Activated CD8-positive, alpha-beta memory T cell treated with anti-CD3 and anti-CD28 coated beads, Interleukin-2, amount 50 U/mL, for 1 hour (primary cell): ENCODE measurements around the gene EDEM1.
"Not testable (repeated sequence)": the region's sequence is repeated elsewhere in the genome, so short reads cannot be mapped to it uniquely, and the experiment has no call there.

Source experiments
- DNase-seq: peaks from one replicate; pipeline ENCODE4 v3.0.0-alpha.2; 2020; ENCODE audit errors: extremely low read depth

The EDEM1 gene

DNA sequence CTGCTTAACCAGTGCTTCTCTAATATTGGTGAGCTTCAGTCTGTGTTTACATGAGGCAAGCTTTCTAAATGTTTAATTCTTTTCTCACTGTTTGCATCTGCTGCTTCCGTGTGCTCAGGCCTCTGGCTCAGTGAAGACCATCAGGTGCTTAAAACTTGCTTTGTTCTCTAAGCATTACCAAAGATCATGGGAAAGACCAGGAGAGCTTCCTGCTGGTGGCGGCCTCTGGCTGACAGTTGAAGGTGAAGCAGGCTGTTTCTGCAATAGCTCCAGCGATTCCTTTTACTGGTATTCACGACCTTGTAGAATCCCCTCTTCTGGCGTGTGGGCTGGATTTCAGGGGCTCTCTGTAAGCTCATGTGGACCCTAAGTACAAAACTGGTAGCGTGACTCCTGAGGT is 45.1 kb downstream of the EDEM1 start:
- DNase-seq, result no peak

- DNase-seq, result no peak
Measured at GRCh38 chr3:5233026-5233425, 45.5 kb downstream of the EDEM1 start.

DNA sequence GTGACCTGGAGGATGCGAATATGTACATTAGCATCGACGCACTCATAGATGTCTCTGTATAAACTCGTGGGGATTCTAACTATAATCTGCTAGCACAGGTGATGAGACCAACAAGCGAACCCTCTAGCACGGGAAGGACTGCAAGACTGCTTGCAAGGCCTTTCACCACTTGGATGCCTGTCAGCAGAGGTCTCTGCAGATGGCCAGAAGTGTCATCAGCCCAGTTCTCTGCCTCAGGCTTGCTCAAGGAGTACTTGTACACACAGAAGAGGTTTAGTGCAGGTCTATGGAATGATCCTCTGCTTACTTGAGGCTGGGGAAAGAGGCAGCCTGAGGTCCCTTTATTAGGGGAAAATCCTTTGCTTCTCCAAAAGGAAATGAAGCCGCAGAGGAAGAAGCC is 48.1 kb downstream of the EDEM1 start:
- DNase-seq, result no peak

- DNase-seq, result no peak
Measured at GRCh38 chr3:5238545-5238944, 51.0 kb downstream of the EDEM1 start.

GRCh38 chr3:5239602-5240001 is 52.1 kb downstream of the EDEM1 start:
- DNase-seq, result no peak

GRCh38 chr3:5240740-5241139 is 53.2 kb downstream of the EDEM1 start:
- no peak for DNase-seq

DNA sequence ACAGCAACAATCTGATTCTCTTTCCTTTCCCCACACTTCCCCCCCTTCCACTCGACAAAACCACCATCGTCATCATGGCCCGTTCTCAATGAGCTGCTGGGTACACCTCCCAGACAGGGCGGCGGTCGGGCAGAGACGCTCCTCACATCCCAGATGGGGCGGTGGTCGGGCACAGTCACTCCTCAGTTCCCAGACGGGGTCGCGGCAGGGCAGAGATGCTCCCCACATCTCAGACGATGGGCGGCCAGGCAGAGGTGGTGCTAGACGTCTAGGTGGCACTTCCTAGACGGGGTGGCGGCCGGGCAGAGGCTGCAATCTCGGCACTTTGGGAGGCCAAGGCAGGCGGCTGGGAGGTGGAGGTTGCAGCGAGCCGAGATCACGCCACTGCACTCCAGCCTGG is 55.3 kb downstream of the EDEM1 start:
- not testable (repeated sequence) for DNase-seq

DNA sequence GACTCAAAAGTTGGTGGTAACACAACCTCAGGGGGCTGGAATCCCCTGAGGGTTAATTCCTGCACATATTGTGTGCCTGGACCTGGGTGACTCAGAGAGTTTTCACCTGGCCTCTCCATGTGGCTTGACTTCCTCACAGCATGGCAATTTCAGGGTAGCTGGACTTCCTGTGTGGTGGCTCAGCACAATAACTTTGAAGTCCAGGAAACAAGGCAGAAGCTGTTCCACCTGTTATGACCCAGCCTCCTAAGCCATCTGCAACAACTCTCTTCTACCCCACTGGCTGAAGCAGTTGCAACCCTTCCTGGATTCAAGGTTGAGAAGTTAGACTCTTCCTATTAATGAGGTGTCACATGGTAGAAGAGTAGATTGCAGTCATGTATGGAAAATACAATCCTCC is 58.4 kb downstream of the EDEM1 start:
- no peak for DNase-seq

- DNase-seq, result no peak
Measured at GRCh38 chr3:5248822-5249221, 61.3 kb downstream of the EDEM1 start.

DNA sequence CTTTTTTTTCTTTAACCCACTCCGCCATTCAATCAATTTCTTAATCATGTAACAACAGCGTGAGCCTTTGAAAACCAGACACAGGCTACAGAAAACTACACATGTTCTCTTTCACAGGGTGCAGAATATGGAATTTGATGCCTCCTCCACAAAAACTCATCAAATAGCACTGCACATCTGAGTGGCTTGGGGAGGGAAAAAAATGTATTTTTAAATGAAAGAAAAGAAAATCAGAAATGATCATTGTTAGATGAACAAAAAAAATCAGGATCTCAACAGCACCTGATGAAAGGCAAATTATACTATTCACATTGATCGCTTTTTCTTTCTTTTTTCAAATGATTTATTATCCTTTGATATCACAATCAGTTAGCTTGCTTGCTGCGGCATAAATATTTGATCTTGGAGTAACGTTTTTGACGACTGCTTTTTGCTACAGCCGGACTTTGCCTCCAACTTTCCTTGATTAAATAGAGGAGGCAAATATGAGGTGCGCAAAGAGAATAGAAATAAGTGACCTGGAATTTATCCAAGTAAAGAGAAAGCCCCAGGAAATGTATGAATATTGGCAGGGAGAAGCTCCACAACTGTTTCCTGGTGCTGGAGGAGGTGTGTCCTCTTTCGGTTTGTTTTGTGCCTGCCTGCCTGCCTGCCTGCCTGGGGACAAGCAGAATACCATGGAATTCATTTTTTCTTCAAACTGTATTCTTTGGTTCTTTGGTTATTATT is 63.1 kb downstream of the EDEM1 start:
- no peak for DNase-seq

DNA sequence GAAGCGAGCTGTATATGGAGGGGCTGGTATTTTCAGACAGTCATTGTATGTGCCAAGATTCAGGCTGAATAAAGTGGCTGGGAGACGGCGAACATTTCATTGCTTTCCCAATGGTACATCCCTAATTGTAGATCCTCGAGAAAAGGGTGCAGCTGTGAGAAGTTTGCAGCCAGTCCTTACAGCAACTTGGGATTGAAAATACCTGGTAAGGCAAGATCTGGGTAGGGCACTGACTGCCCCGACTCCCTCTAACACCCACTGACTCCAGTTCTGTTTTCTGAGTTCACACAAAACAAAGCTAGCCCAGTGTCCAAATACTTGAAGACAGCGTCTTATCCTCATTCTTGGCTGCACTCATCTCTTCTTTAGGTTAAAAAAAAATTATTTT is 63.7 kb downstream of the EDEM1 start:
- DNase-seq, result no peak

DNA sequence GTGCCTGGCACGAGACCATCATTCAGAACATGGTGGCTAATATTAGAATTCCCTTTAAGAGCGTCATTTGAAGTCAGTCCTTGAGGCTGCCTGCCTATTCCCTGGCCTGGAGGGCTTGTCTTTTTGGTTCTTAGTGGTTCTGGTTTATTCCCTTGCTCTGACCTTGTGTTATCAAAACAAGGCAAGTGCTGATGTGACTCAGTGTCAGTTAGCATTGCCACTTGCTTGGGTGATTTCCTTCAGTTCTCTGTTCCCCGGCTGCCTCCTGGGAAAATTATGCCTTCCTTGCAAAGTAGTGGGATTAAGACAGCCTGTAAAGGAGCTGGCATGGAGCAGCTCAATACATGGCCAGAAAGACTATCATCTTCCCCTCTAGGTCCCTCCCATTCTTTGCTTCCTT is 64.6 kb downstream of the EDEM1 start:
- DNase-seq, result no peak

DNA sequence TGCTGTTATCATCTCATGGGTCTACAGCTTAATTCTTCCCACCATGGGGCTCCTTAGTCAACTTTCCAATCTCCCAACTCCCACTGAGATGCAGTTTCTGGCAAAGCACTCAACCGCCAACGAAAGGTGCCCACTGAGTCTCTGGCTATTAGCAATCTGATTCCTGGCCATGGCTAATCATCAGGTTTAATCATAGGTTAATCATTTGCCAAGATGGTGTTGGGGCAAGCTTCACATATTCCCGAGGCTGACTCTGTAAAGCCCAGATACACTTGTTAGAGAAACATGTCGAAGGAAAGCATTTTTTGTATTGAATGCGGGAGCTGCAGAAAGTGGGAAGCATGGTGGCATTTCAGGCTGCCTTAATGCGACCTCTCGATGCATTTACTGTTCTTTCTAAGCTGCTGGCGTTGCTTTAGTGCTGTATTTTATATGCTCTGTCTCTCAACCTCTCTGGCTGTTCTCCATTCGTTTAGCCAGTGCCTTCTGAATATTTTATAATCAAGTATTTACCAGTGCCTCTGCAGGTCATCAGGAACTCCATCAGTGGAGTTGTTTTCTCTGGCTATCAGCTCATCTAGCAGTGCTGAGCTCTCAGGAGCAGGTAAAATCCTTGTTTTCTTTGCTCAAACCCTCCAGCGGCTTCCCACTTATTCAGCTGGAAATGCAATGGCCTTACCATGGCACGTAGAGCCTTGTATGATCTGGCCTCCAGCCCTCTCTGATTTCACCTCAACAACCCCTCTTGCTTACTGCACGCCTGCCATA is 67.0 kb downstream of the EDEM1 start:
- no peak for DNase-seq

- no peak for DNase-seq
Measured at GRCh38 chr3:5255404-5256344, 68.2 kb downstream of the EDEM1 start.

DNA sequence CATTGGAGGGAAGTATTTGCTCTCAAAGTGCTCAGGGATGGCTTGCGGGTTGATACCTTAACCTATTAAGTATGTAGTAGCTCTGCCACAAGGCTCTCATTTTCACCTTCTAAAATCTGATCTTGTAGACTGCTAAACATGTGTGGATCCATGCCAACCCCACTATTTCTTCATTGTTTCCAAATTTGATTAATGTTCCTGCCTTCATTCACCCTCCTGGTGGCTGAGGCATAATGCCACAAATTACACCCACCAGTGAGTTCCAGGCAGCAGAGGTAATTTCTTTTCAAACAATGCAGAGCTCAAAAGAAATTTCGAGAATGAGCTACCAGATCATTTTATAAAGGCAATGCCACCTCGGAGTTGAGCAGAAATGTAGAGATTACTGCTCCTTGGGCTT is 71.0 kb downstream of the EDEM1 start:
- DNase-seq, result no peak

- DNase-seq, result no peak
Measured at GRCh38 chr3:5260992-5261501, 73.5 kb downstream of the EDEM1 start.

DNA sequence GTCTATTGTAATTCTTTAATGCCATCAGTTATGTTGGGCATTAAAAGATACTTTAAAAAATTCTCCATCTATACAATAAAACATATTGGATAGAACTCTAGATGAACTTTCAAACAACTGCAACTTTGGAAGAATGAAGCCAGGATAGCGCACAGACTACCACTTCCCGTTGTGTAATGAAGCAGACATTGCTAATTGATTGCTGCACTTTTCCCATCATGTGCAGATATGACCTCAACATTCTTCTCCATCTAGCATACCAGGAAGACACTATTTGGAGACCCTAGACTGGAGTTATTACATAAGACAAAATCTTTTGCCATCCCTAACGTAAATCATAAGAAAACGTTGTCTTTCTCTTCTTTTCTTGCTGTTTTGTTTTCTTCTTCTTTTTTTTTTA is 75.0 kb downstream of the EDEM1 start:
- DNase-seq, result no peak

DNA sequence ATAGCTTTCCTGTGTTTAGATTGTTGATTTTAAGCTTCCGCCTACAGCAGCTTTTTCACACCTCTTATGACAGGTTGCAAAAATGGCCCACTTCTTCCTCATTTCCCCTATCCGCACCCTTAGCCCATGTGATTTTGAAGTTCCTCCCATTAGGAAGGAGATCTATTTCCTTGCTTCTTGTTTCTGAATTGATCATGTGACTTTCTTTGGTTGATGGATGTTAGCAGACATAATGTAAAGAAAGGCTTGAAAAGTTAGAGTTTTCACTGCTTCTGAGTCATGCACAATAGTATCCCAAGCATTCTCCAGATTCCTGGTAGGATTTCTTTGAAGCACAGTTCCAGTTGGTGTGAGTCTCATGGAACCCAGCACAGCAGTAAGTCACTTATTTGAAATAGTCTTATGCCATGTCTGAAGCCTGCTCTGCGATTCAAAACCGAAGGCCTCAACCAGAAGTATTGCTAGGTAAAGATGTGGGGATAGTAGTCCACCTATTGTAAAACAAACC is 76.6 kb downstream of the EDEM1 start:
- DNase-seq, result no peak

- DNase-seq, result no peak
Measured at GRCh38 chr3:5264896-5265770, 77.6 kb downstream of the EDEM1 start.

DNA sequence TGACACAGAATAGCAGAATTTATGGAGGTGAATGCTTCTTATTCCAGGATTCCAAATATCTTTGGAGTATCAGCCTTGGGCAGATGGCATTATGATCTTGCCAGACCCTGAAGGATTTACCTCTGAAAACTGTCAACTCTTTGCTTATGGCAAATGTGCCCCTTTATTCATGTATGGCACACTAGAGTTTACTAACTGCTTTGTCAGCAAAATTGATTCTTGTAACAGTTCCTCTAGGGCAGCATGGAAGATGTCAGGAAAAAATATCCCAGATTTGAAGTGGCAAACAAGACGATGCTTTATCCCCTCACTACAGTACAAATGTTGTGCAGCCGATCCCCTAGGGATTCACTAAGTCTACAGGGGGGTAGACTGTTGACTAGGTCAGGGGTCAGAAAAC is 79.7 kb downstream of the EDEM1 start:
- no peak for DNase-seq

DNA sequence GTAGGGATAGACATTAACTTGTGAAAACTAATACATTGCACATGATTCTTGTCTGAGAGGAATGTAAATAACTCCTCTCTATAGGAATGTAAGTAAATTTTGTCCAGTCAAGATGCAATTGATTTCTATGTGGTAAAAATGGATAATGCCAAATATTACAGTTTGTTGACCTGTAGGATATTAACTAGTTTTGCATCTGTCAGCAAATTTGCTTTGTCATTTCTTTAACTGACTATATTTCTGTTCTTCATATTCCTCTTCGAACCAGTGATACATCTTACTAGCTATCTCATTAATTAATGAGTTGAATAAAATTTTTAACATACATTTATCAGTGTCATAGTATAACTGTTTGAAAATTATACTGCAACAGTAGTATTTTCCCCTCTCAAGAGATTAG is 80.4 kb downstream of the EDEM1 start:
- DNase-seq, result no peak
